Neural cell (in vitro differentiated cells): ENCODE measurements around the gene KRR1. TPM values are rescaled to one million over a fixed set of nuclear protein-coding genes. Genes with fewer than 3 reads are reported as not detected.
"Not testable (repeated sequence)": the region's sequence is repeated elsewhere in the genome, so short reads cannot be mapped to it uniquely, and the experiment has no call there.

ENCODE experiments used
- H2AFZ ChIP-seq: fragments of 200-600, 300-800 bp; sonication (generic), shearing (Covaris generic); 2 replicates; pipeline ENCODE4 v1.6.0; 2014; ENCODE audit warnings: low read depth, mild to moderate bottlenecking, antibody characterized with exemption, low read length, moderate library complexity
- H3F3A ChIP-seq: fragments of 200-600 bp; shearing (Covaris generic); 2 replicates; pipeline ENCODE4 v1.6.1; 2016; ENCODE audit warnings: mild to moderate bottlenecking, moderate library complexity, mixed read lengths, antibody characterized with exemption, low read length; ENCODE audit not compliant: insufficient read depth, poor library complexity, severe bottlenecking
- H3K27ac ChIP-seq: fragments of 200-600, 300-800 bp; sonication (generic), shearing (Covaris generic); 2 replicates; pipeline ENCODE4 v1.5.1; 2014; ENCODE audit warnings: mild to moderate bottlenecking, low read length, moderate library complexity
- H3K27me3 ChIP-seq: fragments of 300-800, 200-600 bp; sonication (generic), shearing (Covaris generic); 2 replicates; pipeline ENCODE4 v1.6.0; 2014; ENCODE audit warnings: mild to moderate bottlenecking, low read depth, low read length, moderate library complexity; ENCODE audit not compliant: insufficient read depth
- H3K36me3 ChIP-seq: fragments of 300-800, 200-600 bp; sonication (generic), shearing (Covaris generic); 2 replicates; pipeline ENCODE4 v1.5.1; 2014; ENCODE audit warnings: mild to moderate bottlenecking, antibody characterized with exemption, low read length, moderate library complexity; ENCODE audit not compliant: insufficient read depth
- H3K4me2 ChIP-seq: fragments of 300-800, 200-600 bp; sonication (generic), shearing (Covaris generic); 2 replicates; pipeline ENCODE4 v1.6.0; 2014; ENCODE audit warnings: mild to moderate bottlenecking, low read length
- H3K4me3 ChIP-seq: fragments of 300-800, 200-600 bp; sonication (generic), shearing (Covaris generic); 2 replicates; pipeline ENCODE4 v1.5.1; 2014; ENCODE audit warnings: mild to moderate bottlenecking, low read length, moderate library complexity
- H3K79me2 ChIP-seq: fragments of 200-600 bp; shearing (Covaris generic); replicated peaks from 2 replicates; pipeline ENCODE4 v1.6.0; 2014; ENCODE audit warnings: mild to moderate bottlenecking, low read length, moderate library complexity; ENCODE audit not compliant: insufficient read depth
- H3K9ac ChIP-seq: fragments of 300-800, 200-600 bp; sonication (generic), shearing (Covaris generic); 2 replicates; pipeline ENCODE4 v1.6.1; 2016; ENCODE audit warnings: mild to moderate bottlenecking, low read length, mixed read lengths
- H3K9me2 ChIP-seq: fragments of 200-600 bp; shearing (Covaris generic); 2 replicates; pipeline ENCODE4 v1.6.1; 2016; ENCODE audit warnings: mild to moderate bottlenecking, low read length, mixed read lengths; ENCODE audit not compliant: insufficient read depth
- H3K9me3 ChIP-seq: fragments of 200-600, 300-800 bp; sonication (generic), shearing (Covaris generic); 2 replicates; pipeline ENCODE4 v1.6.1; 2016; ENCODE audit warnings: mild to moderate bottlenecking, mixed run types, low read length, moderate library complexity, mixed read lengths
- H4K20me1 ChIP-seq: fragments of 200-600 bp; shearing (Covaris generic); 2 replicates; pipeline ENCODE4 v1.6.1; 2016; ENCODE audit warnings: mild to moderate bottlenecking, mixed run types; ENCODE audit not compliant: insufficient read depth
- CTCF ChIP-seq: fragments of 450-650 bp; IDR thresholded peaks from 2 replicates; pipeline ENCODE4 v1.5.1; 2014; ENCODE audit warnings: antibody characterized with exemption, mild to moderate bottlenecking, moderate library complexity; ENCODE audit not compliant: poor library complexity, severe bottlenecking
- EP300 ChIP-seq: fragments of 450-650 bp; conservative IDR thresholded peaks from 2 replicates; pipeline ENCODE4 v1.6.1; 2014; ENCODE audit warnings: antibody characterized with exemption, mild to moderate bottlenecking, moderate library complexity; ENCODE audit not compliant: poor library complexity, severe bottlenecking
- EZH2 ChIP-seq: fragments of 200-600, 300-800 bp; shearing (Covaris generic), sonication (generic); IDR thresholded peaks from 2 replicates; pipeline ENCODE4 v1.6.1; 2014; ENCODE audit warnings: antibody characterized with exemption, low read length, borderline replicate concordance, mild to moderate bottlenecking; ENCODE audit not compliant: insufficient read depth, poor library complexity, severe bottlenecking
- MXI1 ChIP-seq: fragments of 450-650 bp; conservative IDR thresholded peaks from 2 replicates; pipeline ENCODE4 v1.6.1; 2014; ENCODE audit warnings: antibody characterized with exemption, mild to moderate bottlenecking; ENCODE audit not compliant: poor library complexity, severe bottlenecking
- POLR2AphosphoS5 ChIP-seq: IDR thresholded peaks from 2 replicates; pipeline ENCODE4 v1.6.1; 2012
- RAD21 ChIP-seq: fragments of 450-650 bp; conservative IDR thresholded peaks from 2 replicates; pipeline ENCODE4 v1.6.1; 2014; ENCODE audit warnings: antibody characterized with exemption, mild to moderate bottlenecking, moderate library complexity
- REST ChIP-seq: IDR thresholded peaks from 2 replicates; pipeline ENCODE4 v1.6.1; 2012; ENCODE audit warnings: borderline replicate concordance
- SMC3 ChIP-seq: fragments of 450-650 bp; conservative IDR thresholded peaks from 2 replicates; pipeline ENCODE4 v1.6.1; 2014; ENCODE audit warnings: antibody characterized with exemption, mild to moderate bottlenecking, moderate library complexity; ENCODE audit not compliant: poor library complexity
- TAF1 ChIP-seq: IDR thresholded peaks from 2 replicates; pipeline ENCODE4 v1.6.1; 2012; ENCODE audit warnings: low read depth
- polyA plus RNA-seq: library from polyadenylated mRNA; depleted of rRNA; stranded (reverse); fragments of >200 nt; gene quantifications from 2 replicates; pipeline ENCODE4 v1.2.3, GENCODE V29; 2014

Gene KRR1
- polyA plus RNA-seq, 1 donor from 2014 or later: 74.5 TPM

- Histone ChIP-seq H3K4me3 (no peak overlapping the region), H3K79me2 (no peaks in the 10 kb centered on the region), H3F3A (peaks cover 4% of the 10 kb centered on the region), H3K9me2 (no peaks in the 10 kb centered on the region), H3K9ac (no peak overlapping the region), H3K27ac (no peak overlapping the region), H3K4me2 (no peak overlapping the region), H3K9me3 (no peaks in the 10 kb centered on the region), H3K36me3 (no peaks in the 10 kb centered on the region), H3K27me3 (no peaks in the 10 kb centered on the region), H4K20me1 (no peaks in the 10 kb centered on the region), H2AFZ (no peak overlapping the region)
- TF ChIP-seq TAF1: no peak
- no peak for TF ChIP-seq MXI1
- TF ChIP-seq REST: no peak
- TF ChIP-seq RAD21: peak; percentile 35
- no peak for TF ChIP-seq POLR2AphosphoS5
- TF ChIP-seq CTCF: peak; percentile 39
- TF ChIP-seq EP300: no peak
- no peak for TF ChIP-seq EZH2
- peak; percentile 38 for TF ChIP-seq SMC3
These were observed 13.9 kb upstream of the KRR1 start for GRCh38 chr12:75525263-75525662.

- not testable (repeated sequence) for H3K9ac ChIP-seq, H3K27ac ChIP-seq, H3K4me2 ChIP-seq, H3K9me3 ChIP-seq, H3K9me2 ChIP-seq, H3K79me2 ChIP-seq, H3F3A ChIP-seq, H3K36me3 ChIP-seq, H2AFZ ChIP-seq, H4K20me1 ChIP-seq, H3K4me3 ChIP-seq, H3K27me3 ChIP-seq
These were observed 10.7 kb upstream of the KRR1 start for GRCh38 chr12:75522124-75522523.

GRCh38 chr12:75521224-75521623, 9.8 kb upstream of the KRR1 start:
- not testable (repeated sequence) for H3K4me3 ChIP-seq, H3K4me2 ChIP-seq, H3F3A ChIP-seq, H3K27ac ChIP-seq, H3K9me3 ChIP-seq, H4K20me1 ChIP-seq, H3K9me2 ChIP-seq, H2AFZ ChIP-seq, H3K9ac ChIP-seq, H3K27me3 ChIP-seq, H3K79me2 ChIP-seq, H3K36me3 ChIP-seq
